Measurements from ENCODE around the gene QSOX2.

QSOX2 gene

DNA sequence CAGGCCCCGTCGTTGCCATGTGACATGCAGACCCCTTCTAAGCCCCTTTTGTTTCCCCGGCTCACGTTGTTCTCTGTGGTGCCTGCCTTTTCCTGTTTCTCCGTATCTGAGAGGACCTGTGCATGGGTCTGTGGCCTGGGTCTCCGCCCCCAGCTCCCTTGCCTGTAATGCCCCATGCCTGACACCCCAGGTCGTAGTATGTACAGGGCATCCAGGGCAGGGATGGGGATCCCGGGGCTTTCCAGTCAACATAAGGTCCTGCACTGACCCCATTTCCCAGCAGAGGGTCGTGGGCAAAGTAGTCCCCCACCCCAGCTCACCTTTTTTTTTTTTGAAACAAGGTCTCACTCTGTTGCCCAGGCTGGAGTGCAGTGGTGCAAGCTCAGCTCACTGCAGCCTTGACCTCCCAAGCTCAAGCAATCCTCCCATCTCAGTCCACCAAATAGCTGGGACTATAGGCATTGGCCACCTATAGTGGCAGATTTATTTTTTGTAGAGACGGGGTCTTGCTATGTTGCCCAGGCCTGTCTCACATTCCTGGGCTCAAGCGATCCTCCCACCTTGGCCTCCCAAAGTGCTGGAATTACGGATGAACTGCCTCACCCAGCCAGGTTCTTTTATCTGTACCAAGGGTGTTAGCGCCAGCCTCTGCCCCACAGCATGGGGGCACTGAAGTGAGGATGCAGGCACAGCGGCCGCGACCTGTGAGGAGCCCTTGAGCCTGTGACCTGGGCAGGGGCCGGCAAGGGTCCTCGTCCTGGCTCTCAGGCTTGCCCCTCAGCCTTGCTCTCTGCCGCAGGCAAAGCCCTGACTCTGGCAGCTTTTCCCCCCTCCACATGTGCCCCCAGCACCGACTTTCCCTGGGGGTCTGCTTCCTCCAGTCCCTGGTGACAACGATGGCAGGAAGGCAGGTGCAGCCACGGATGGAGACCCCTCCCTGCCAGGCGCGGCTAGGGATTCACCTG, 19.1 kb upstream of the QSOX2 start:
- Histone ChIP-seq H3K9me3 (ENCODE audit: control insufficient read depth in 2 of 2, low read length in 2 of 2) (no peaks in the 10 kb centered on the region), H3K27ac (ENCODE audit: low read depth in 2 of 2, low read length in 2 of 2) (no peak overlapping the region)

DNA sequence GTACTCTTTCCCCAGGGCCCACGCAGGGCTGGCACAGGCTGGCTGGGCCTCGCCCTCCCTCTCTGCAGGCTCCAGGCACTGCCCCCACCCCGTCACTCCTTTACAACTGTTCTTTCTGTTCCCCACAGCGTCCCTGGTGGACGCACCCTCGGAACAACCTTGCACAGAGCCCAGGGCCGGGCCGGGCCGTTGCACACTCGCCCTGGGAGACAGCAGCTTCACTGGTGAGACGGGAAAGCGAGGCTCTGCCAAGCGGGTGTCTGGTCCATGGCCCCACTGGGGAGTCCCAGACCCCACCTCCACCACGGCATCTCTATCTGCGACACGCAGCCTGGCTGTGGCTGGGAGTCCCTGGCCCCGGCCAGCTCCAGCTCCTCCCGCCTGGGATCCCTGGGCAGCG, 18.4 kb upstream of the QSOX2 start:
- Histone ChIP-seq H3K4me1 (ENCODE audit: control insufficient read depth in 2 of 2, insufficient read depth in 2 of 2, low read length in 2 of 2) (peaks cover 0 to 3% of the 10 kb centered on the region in 2 donors), H3K27ac (ENCODE audit: low read depth in 2 of 2, low read length in 2 of 2) (no peak overlapping the region), H3K9me3 (ENCODE audit: control insufficient read depth in 2 of 2, low read length in 2 of 2) (no peaks in the 10 kb centered on the region)

More for the DNA sequence above, 19.1 kb upstream of the QSOX2 start:
- Histone ChIP-seq H3K9ac (ENCODE audit: low read depth in 1 of 2, low read length in 2 of 2) (no peak overlapping the region), H3K4me3 (ENCODE audit: low read length in 2 of 2) (no peak overlapping the region), H3K4me1 (ENCODE audit: control insufficient read depth in 2 of 2, insufficient read depth in 2 of 2, low read length in 2 of 2) (peaks cover 0 to 3% of the 10 kb centered on the region in 2 donors), H3K36me3 (ENCODE audit: control insufficient read depth in 2 of 2, insufficient read depth in 2 of 2, low read length in 2 of 2) (no peaks in the 10 kb centered on the region), H3K27me3 (ENCODE audit: control insufficient read depth in 2 of 2, insufficient read depth in 2 of 2, low read length in 2 of 2) (peaks cover 5 to 14% of the 10 kb centered on the region in 2 donors)

DNA sequence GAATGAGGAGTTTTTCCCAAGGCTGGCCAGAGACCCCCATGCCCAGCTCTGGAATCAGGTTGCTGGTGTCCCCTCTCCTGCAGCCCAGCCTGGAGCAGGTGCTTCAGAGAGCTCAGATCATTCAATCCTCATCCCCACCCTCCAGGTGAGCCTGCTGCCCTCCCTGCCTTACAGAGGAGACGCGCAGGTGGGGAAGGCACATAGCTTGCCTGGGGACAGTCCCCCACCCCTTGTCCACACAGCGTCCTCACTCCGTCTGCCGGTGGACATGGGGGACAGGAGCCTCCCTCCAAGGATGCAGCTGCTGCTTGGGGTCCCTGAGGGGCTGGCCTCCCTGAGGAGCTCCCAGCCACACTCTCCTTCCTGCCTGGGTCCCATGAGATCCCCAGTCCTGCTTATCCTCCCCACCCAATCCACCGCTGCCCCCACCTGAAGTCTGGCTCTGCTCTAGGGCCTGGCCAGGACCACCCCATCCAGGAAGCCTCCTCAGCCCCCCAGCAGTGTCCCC, 17.1 kb upstream of the QSOX2 start:
- H3K27me3 ChIP-seq (ENCODE audit: control insufficient read depth in 2 of 2, insufficient read depth in 2 of 2, low read length in 2 of 2), result peaks cover 0 to 9% of the 10 kb centered on the region in 2 donors
- H3K36me3 ChIP-seq (ENCODE audit: control insufficient read depth in 2 of 2, insufficient read depth in 2 of 2, low read length in 2 of 2), result no peaks in the 10 kb centered on the region
- H3K9me3 ChIP-seq (ENCODE audit: control insufficient read depth in 2 of 2, low read length in 2 of 2), result no peaks in the 10 kb centered on the region
- H3K4me1 ChIP-seq (ENCODE audit: control insufficient read depth in 2 of 2, insufficient read depth in 2 of 2, low read length in 2 of 2), result peaks cover 0 to 2% of the 10 kb centered on the region in 2 donors
- no peak overlapping the region for H3K9ac ChIP-seq (ENCODE audit: low read depth in 1 of 2, low read length in 2 of 2)
- no peak overlapping the region for H3K27ac ChIP-seq (ENCODE audit: low read depth in 2 of 2, low read length in 2 of 2)
- no peak overlapping the region for H3K4me3 ChIP-seq (ENCODE audit: low read length in 2 of 2)

More for the DNA sequence above, 18.4 kb upstream of the QSOX2 start:
- Histone ChIP-seq H3K36me3 (ENCODE audit: control insufficient read depth in 2 of 2, insufficient read depth in 2 of 2, low read length in 2 of 2) (no peaks in the 10 kb centered on the region), H3K9ac (ENCODE audit: low read depth in 1 of 2, low read length in 2 of 2) (no peak overlapping the region), H3K4me3 (ENCODE audit: low read length in 2 of 2) (no peak overlapping the region), H3K27me3 (ENCODE audit: control insufficient read depth in 2 of 2, insufficient read depth in 2 of 2, low read length in 2 of 2) (peaks cover 4 to 13% of the 10 kb centered on the region in 2 donors)

- Histone ChIP-seq H3K4me3 (ENCODE audit: low read length in 2 of 2) (no peak overlapping the region), H3K27me3 (ENCODE audit: control insufficient read depth in 2 of 2, insufficient read depth in 2 of 2, low read length in 2 of 2) (peaks cover 0 to 9% of the 10 kb centered on the region in 2 donors), H3K27ac (ENCODE audit: low read depth in 2 of 2, low read length in 2 of 2) (no peak overlapping the region), H3K9ac (ENCODE audit: low read depth in 1 of 2, low read length in 2 of 2) (no peak overlapping the region), H3K4me1 (ENCODE audit: control insufficient read depth in 2 of 2, insufficient read depth in 2 of 2, low read length in 2 of 2) (no peaks in the 10 kb centered on the region), H3K36me3 (ENCODE audit: control insufficient read depth in 2 of 2, insufficient read depth in 2 of 2, low read length in 2 of 2) (no peaks in the 10 kb centered on the region), H3K9me3 (ENCODE audit: control insufficient read depth in 2 of 2, low read length in 2 of 2) (no peaks in the 10 kb centered on the region)
Observed at GRCh38 chr9:136261686-136262430, 16.2 kb upstream of the QSOX2 start.

- H3K4me3 ChIP-seq (ENCODE audit: low read length in 2 of 2), result no peak overlapping the region
- H3K9me3 ChIP-seq (ENCODE audit: control insufficient read depth in 2 of 2, low read length in 2 of 2), result no peaks in the 10 kb centered on the region
- H3K27me3 ChIP-seq (ENCODE audit: control insufficient read depth in 2 of 2, insufficient read depth in 2 of 2, low read length in 2 of 2), result peaks cover 0 to 9% of the 10 kb centered on the region in 2 donors
- no peaks in the 10 kb centered on the region for H3K4me1 ChIP-seq (ENCODE audit: control insufficient read depth in 2 of 2, insufficient read depth in 2 of 2, low read length in 2 of 2)
- H3K27ac ChIP-seq (ENCODE audit: low read depth in 2 of 2, low read length in 2 of 2), result no peak overlapping the region
- H3K9ac ChIP-seq (ENCODE audit: low read depth in 1 of 2, low read length in 2 of 2), result no peak overlapping the region
- no peaks in the 10 kb centered on the region for H3K36me3 ChIP-seq (ENCODE audit: control insufficient read depth in 2 of 2, insufficient read depth in 2 of 2, low read length in 2 of 2)
Observed at GRCh38 chr9:136260936-136261472, 15.4 kb upstream of the QSOX2 start.

DNA sequence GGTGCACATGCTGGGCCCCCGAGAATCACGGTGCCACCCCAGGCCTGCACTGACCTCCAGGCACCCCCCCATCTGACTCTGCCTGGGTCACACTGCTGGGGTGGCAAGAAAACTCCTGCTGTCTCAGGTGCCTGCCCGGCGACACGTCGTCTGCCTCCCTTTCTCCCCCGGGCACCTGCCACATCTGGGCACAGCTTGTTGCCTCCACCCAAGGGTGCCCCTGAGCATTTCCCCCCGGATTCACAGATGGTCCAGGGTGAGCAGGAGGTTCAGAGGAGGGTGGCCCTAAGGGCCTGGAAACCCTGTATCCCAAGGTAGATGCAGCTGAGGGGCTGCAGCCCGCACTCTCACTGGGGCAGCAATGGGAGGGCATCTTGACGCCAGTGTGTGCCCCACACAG, 14.9 kb upstream of the QSOX2 start:
- no peak overlapping the region for H3K4me3 ChIP-seq (ENCODE audit: low read length in 2 of 2)
- no peaks in the 10 kb centered on the region for H3K36me3 ChIP-seq (ENCODE audit: control insufficient read depth in 2 of 2, insufficient read depth in 2 of 2, low read length in 2 of 2)
- H3K27me3 ChIP-seq (ENCODE audit: control insufficient read depth in 2 of 2, insufficient read depth in 2 of 2, low read length in 2 of 2), result peaks cover 0 to 9% of the 10 kb centered on the region in 2 donors
- H3K9me3 ChIP-seq (ENCODE audit: control insufficient read depth in 2 of 2, low read length in 2 of 2), result no peaks in the 10 kb centered on the region
- no peaks in the 10 kb centered on the region for H3K4me1 ChIP-seq (ENCODE audit: control insufficient read depth in 2 of 2, insufficient read depth in 2 of 2, low read length in 2 of 2)
- no peak overlapping the region for H3K9ac ChIP-seq (ENCODE audit: low read depth in 1 of 2, low read length in 2 of 2)
- H3K27ac ChIP-seq (ENCODE audit: low read depth in 2 of 2, low read length in 2 of 2), result no peak overlapping the region

GRCh38 chr9:136259836-136260235, 14.2 kb upstream of the QSOX2 start:
- Histone ChIP-seq H3K9ac (ENCODE audit: low read depth in 1 of 2, low read length in 2 of 2) (no peak overlapping the region), H3K27ac (ENCODE audit: low read depth in 2 of 2, low read length in 2 of 2) (no peak overlapping the region), H3K9me3 (ENCODE audit: control insufficient read depth in 2 of 2, low read length in 2 of 2) (no peaks in the 10 kb centered on the region), H3K4me1 (ENCODE audit: control insufficient read depth in 2 of 2, insufficient read depth in 2 of 2, low read length in 2 of 2) (no peaks in the 10 kb centered on the region), H3K36me3 (ENCODE audit: control insufficient read depth in 2 of 2, insufficient read depth in 2 of 2, low read length in 2 of 2) (no peaks in the 10 kb centered on the region), H3K4me3 (ENCODE audit: low read length in 2 of 2) (no peak overlapping the region), H3K27me3 (ENCODE audit: control insufficient read depth in 2 of 2, insufficient read depth in 2 of 2, low read length in 2 of 2) (peaks cover 0 to 4% of the 10 kb centered on the region in 2 donors)

- H3K9me3 ChIP-seq (ENCODE audit: control insufficient read depth in 2 of 2, low read length in 2 of 2), result no peaks in the 10 kb centered on the region
- peaks cover 0 to 4% of the 10 kb centered on the region in 2 donors for H3K27me3 ChIP-seq (ENCODE audit: control insufficient read depth in 2 of 2, insufficient read depth in 2 of 2, low read length in 2 of 2)
- H3K27ac ChIP-seq (ENCODE audit: low read depth in 2 of 2, low read length in 2 of 2), result no peak overlapping the region
- no peaks in the 10 kb centered on the region for H3K36me3 ChIP-seq (ENCODE audit: control insufficient read depth in 2 of 2, insufficient read depth in 2 of 2, low read length in 2 of 2)
- H3K4me1 ChIP-seq (ENCODE audit: control insufficient read depth in 2 of 2, insufficient read depth in 2 of 2, low read length in 2 of 2), result no peaks in the 10 kb centered on the region
- H3K4me3 ChIP-seq (ENCODE audit: low read length in 2 of 2), result no peak overlapping the region
- H3K9ac ChIP-seq (ENCODE audit: low read depth in 1 of 2, low read length in 2 of 2), result no peak overlapping the region
Observed at GRCh38 chr9:136259517-136259813, 13.9 kb upstream of the QSOX2 start.

GRCh38 chr9:136258786-136259516, 13.3 kb upstream of the QSOX2 start:
- H3K27me3 ChIP-seq (ENCODE audit: control insufficient read depth in 2 of 2, insufficient read depth in 2 of 2, low read length in 2 of 2), result no peaks in the 10 kb centered on the region
- H3K9ac ChIP-seq (ENCODE audit: low read depth in 1 of 2, low read length in 2 of 2), result no peak overlapping the region
- H3K4me3 ChIP-seq (ENCODE audit: low read length in 2 of 2), result no peak overlapping the region
- no peaks in the 10 kb centered on the region for H3K4me1 ChIP-seq (ENCODE audit: control insufficient read depth in 2 of 2, insufficient read depth in 2 of 2, low read length in 2 of 2)
- no peaks in the 10 kb centered on the region for H3K9me3 ChIP-seq (ENCODE audit: control insufficient read depth in 2 of 2, low read length in 2 of 2)
- no peak overlapping the region for H3K27ac ChIP-seq (ENCODE audit: low read depth in 2 of 2, low read length in 2 of 2)
- no peaks in the 10 kb centered on the region for H3K36me3 ChIP-seq (ENCODE audit: control insufficient read depth in 2 of 2, insufficient read depth in 2 of 2, low read length in 2 of 2)

All from mucosa of rectum (tissue), 2 donors.